ENCODE measurements around the gene SLC46A3. TPM values are rescaled to one million over a fixed set of nuclear protein-coding genes. Genes with fewer than 3 reads are reported as not detected.

SLC46A3 gene
- total and polyA plus RNA-seq, 9 donors: 3.3 to 44.9 (median 6.8) TPM

DNA sequence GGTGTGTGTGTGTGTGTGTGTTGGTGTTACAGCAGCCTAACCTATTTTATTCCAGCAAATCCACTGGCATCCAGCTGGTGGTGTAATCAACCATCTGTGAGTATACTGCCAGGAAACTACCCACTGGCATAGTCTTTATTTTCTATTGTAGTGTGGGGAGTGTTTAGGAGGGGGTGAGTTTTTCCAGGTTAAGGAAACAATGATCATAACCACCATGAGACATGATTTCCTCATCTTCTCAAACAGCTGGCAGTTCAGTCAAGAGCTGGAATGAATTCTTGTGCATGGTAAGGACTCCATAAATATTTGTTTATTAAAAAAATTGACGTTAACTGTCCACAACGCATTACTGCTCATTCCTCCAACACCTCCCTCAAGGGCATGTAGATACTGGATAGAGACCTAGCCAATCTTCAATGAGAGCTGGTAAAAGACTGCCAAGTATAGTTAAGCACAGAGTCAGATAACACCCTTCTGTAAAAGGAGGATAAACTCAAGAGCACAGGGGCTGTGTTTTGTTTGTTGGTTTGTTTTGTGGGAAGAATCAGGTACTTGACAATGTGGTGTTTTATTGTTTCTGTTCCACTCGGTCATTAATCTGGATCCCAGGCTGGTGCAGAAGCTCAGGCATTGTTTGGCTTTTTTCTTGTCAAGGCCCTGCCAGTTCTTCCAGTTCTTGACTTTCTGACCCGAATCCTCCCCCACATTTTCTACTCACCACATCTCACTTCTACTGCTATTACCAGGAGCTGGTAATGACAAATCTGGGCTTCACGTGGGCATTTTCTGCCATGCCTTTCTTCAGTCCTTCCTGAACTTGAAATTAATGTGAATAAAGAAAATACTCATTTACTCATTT, 31.6 kb upstream of the SLC46A3 start:
- H3K27me3 ChIP-seq: no peaks in the 10 kb centered on the region
- DNase-seq: no peak
- H3K27ac ChIP-seq: no peak overlapping the region
- no peaks in the 10 kb centered on the region for H3K9me3 ChIP-seq
- no peak overlapping the region for H3K4me3 ChIP-seq
- 41 to 53% (median 46%) methylated on average over 5 of the region's 5 CpGs for WGBS, 3 donors
- peaks cover 2% of the 10 kb centered on the region for H3K4me1 ChIP-seq (ENCODE audit: insufficient read depth)
- intact Hi-C loops (cut with DNase I): no loop called here
- H3K36me3 ChIP-seq: no peaks in the 10 kb centered on the region
- TF ChIP-seq, protein P1, sequence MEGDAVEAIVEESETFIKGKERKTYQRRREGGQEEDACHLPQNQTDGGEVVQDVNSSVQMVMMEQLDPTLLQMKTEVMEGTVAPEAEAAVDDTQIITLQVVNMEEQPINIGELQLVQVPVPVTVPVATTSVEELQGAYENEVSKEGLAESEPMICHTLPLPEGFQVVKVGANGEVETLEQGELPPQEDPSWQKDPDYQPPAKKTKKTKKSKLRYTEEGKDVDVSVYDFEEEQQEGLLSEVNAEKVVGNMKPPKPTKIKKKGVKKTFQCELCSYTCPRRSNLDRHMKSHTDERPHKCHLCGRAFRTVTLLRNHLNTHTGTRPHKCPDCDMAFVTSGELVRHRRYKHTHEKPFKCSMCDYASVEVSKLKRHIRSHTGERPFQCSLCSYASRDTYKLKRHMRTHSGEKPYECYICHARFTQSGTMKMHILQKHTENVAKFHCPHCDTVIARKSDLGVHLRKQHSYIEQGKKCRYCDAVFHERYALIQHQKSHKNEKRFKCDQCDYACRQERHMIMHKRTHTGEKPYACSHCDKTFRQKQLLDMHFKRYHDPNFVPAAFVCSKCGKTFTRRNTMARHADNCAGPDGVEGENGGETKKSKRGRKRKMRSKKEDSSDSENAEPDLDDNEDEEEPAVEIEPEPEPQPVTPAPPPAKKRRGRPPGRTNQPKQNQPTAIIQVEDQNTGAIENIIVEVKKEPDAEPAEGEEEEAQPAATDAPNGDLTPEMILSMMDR (IDR thresholded peaks at IDR 0.05): no peak
- TF ChIP-seq EP300 (IDR thresholded peaks at IDR 0.05): no peak
- TF ChIP-seq POLR2A (IDR thresholded peaks at IDR 0.05): no peak

DNA sequence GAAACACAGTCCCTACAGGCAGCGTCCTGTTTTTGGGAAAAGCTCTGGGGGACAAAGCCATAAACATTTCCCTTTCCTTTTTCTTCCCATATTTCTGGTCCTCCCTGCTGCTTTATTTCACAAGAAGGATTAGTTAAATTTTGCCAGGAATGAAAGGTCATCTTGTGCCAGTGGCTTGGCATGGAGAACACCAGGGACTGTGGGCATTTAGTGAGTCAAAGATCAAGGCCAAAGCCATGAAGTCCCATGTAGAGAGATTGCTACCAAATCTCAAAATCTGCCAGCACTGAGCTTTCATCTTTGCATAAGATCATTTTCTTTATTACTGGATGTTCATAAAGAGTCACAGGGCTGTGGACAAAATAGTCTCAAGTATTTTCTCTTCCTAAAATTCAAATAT, 29.1 kb upstream of the SLC46A3 start:
- TF ChIP-seq, protein P1 (IDR thresholded peaks at IDR 0.05): no peak
- TF ChIP-seq EP300 (IDR thresholded peaks at IDR 0.05): no peak
- H3K4me1 ChIP-seq (ENCODE audit: insufficient read depth): no peaks in the 10 kb centered on the region
- 87 to 91% (median 87%) methylated on average over 1 of the region's 1 CpG for WGBS, 3 donors

DNA sequence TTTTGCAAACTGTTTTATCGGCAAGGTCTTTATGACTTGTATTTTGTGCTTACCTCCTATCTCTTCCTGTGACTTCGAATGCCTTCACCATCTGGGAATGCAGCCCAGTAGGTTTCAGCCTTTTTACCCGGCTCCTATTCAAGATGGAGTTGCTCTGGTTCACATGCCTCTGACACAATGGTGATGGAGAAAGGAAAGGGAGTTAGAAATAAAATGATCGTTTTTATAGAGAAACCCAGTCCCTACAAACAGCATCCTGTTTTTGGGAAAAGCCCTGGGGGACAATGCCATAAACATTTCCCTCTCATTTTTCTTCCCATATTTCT, 27.5 kb upstream of the SLC46A3 start:
- no peaks in the 10 kb centered on the region for H3K9me3 ChIP-seq
- no peak overlapping the region for H3K27ac ChIP-seq
- intact Hi-C loops (cut with DNase I): no loop called here
- 20 to 47% (median 23%) methylated on average over 4 of the region's 4 CpGs for WGBS, 3 donors
- DNase-seq: no peak
- no peaks in the 10 kb centered on the region for H3K36me3 ChIP-seq
- H3K4me1 ChIP-seq (ENCODE audit: insufficient read depth): no peaks in the 10 kb centered on the region
- no peak overlapping the region for H3K4me3 ChIP-seq
- no peaks in the 10 kb centered on the region for H3K27me3 ChIP-seq
- TF ChIP-seq POLR2A (IDR thresholded peaks at IDR 0.05): no peak

More for the DNA sequence above, 29.1 kb upstream of the SLC46A3 start:
- no peak overlapping the region for H3K4me3 ChIP-seq
- intact Hi-C loops (cut with DNase I): no loop called here
- no peak overlapping the region for H3K27ac ChIP-seq
- no peaks in the 10 kb centered on the region for H3K27me3 ChIP-seq
- no peaks in the 10 kb centered on the region for H3K9me3 ChIP-seq
- DNase-seq: no peak
- no peaks in the 10 kb centered on the region for H3K36me3 ChIP-seq

DNA sequence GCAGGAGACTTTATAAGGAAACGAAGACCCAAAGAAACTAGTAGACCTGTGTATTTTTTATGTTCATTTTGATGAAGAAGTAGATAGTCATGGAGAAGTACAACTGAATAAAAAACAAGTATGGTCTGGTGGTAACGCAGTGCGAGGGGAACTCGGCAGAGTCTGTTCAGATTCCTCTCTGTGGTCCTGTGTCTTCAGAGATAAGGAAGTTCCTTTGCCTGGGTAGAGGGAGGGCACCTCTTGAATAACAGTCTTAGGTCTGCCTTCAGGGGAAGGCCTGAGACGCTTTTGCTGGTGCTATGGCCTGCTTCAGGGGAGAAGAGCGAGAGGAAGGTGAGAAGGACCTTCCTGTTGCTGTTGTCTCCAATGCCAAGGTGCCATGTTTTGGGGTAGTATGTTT, 25.9 kb upstream of the SLC46A3 start:
- no peak overlapping the region for H3K4me3 ChIP-seq
- TF ChIP-seq POLR2A (IDR thresholded peaks at IDR 0.05) (no peak), EP300 (IDR thresholded peaks at IDR 0.05) (no peak)
- TF ChIP-seq, protein P1 (IDR thresholded peaks at IDR 0.05): no peak
- H3K4me1 ChIP-seq (ENCODE audit: insufficient read depth): no peaks in the 10 kb centered on the region
- no peaks in the 10 kb centered on the region for H3K36me3 ChIP-seq
- DNase-seq: no peak
- H3K9me3 ChIP-seq: no peaks in the 10 kb centered on the region
- WGBS, 3 donors: 84 to 91% (median 87%) methylated on average over 6 of the region's 6 CpGs
- no peaks in the 10 kb centered on the region for H3K27me3 ChIP-seq
- intact Hi-C loops (cut with DNase I): no loop called here
- no peak overlapping the region for H3K27ac ChIP-seq

DNA sequence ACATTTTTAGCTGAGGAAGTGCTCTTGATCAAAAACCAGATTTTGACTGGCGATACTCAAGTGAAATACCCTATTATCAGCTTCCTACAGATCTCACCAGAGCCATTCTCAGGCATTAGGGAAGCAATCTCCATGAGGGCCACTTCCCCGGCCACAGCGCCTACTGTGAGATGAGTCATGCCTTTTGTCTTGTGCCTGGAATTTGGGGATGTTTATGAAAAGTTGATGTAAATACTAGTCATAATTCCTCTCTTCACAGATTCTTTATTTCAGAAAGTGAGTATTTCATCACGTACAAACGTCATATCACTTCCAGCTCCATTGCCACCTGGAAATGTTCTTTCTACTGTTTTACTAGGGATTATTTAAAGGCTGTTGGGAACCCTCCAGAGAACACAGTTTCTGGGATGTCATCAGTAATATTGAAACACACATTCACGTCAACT, 25.3 kb upstream of the SLC46A3 start:
- no peaks in the 10 kb centered on the region for H3K4me1 ChIP-seq (ENCODE audit: insufficient read depth)
- TF ChIP-seq POLR2A (IDR thresholded peaks at IDR 0.05) (no peak), EP300 (IDR thresholded peaks at IDR 0.05) (no peak)
- TF ChIP-seq, protein P1 (IDR thresholded peaks at IDR 0.05): no peak
- H3K4me3 ChIP-seq: no peak overlapping the region
- WGBS, 3 donors: 74 to 83% (median 74%) methylated on average over 6 of the region's 6 CpGs
- no peaks in the 10 kb centered on the region for H3K27me3 ChIP-seq
- H3K9me3 ChIP-seq: no peaks in the 10 kb centered on the region
- H3K27ac ChIP-seq: no peak overlapping the region
- intact Hi-C loops (cut with DNase I): no loop called here
- DNase-seq: no peak
- H3K36me3 ChIP-seq: no peaks in the 10 kb centered on the region
